Endothelial cell of umbilical vein (primary cell): ENCODE results near the gene NACA. TPM values are rescaled to one million over a fixed set of nuclear protein-coding genes. Genes with fewer than 3 reads are reported as not detected.

Source experiments
- BruUV-seq: library from RNA; stranded (reverse); fragments of 400-500 nt; replicated peaks from 2 replicates; lab custom pipeline; 2021; lab: Mats Ljungman, UMichigan
- CTCF ChIA-PET: fragments of 300-600, 350-600 bp; sonication (Branson Sonifier 250); formaldehyde crosslinking; loops from one replicate; lab custom pipeline; 2021; ENCODE audit warnings: antibody characterized with exemption, inconsistent platforms; lab: Charles Lee
- POLR2A ChIA-PET: fragments of 300-600, 350-600 bp; sonication (Branson Sonifier 250); formaldehyde crosslinking; loops from one replicate; lab custom pipeline; 2021; ENCODE audit warnings: antibody characterized with exemption, inconsistent platforms; lab: Charles Lee
- DNase-seq: peaks from one replicate; pipeline ENCODE4 v3.0.0-alpha.2; 2011; ENCODE audit warnings: low read depth, low spot score
- FAIRE-seq: peaks from 2 replicates; lab custom pipeline; 2011; peaks lifted over from hg19 to GRCh38; lab: Jason Lieb, UNC
- H2AFZ ChIP-seq: 2 replicates; pipeline ENCODE4 v1.6.0; 2012; ENCODE audit warnings: low read depth, low read length, control low read depth, inconsistent platforms
- H3K27ac ChIP-seq: 2 replicates; pipeline ENCODE4 v1.5.1; 2011; ENCODE audit warnings: low read depth, mild to moderate bottlenecking, control low read depth, low read length, moderate library complexity; ENCODE audit not compliant: insufficient read depth
- H3K27me3 ChIP-seq, 2 experiments: 2 replicates each; pipeline versions ENCODE4 v1.6.0 to v1.6.1; 2011; ENCODE audit warnings: low read length in 2 of 2, mixed read lengths in 1 of 2; ENCODE audit not compliant: control insufficient read depth in 2 of 2, insufficient read depth in 2 of 2
- H3K36me3 ChIP-seq, 2 experiments: 2 replicates in 1 of 2; 3 replicates in 1 of 2; pipeline ENCODE4 v1.5.1; 2011; ENCODE audit warnings: low read length in 2 of 2, mild to moderate bottlenecking in 1 of 2, moderate library complexity in 1 of 2; ENCODE audit not compliant: control insufficient read depth in 2 of 2, insufficient read depth in 2 of 2; ENCODE audit errors: extremely low read depth in 1 of 2
- H3K4me1 ChIP-seq: 3 replicates; pipeline ENCODE4 v1.5.1; 2011; ENCODE audit warnings: mild to moderate bottlenecking, low read length; ENCODE audit not compliant: control insufficient read depth, insufficient read depth; ENCODE audit errors: extremely low read depth
- H3K4me2 ChIP-seq: 2 replicates; pipeline ENCODE4 v1.6.1; 2011; ENCODE audit warnings: low read length, control low read depth, mixed read lengths; ENCODE audit not compliant: insufficient read depth
- H3K4me3 ChIP-seq, 3 experiments: fragments of 200-600 bp in 1 of 3; sonication (generic), shearing (Covaris generic) in 1 of 3; replicated peaks in 1 of 3; 2 replicates each; pipeline ENCODE4 v1.5.1; 2011 to 2016; ENCODE audit warnings: control low read depth in 3 of 3, low read length in 3 of 3, mild to moderate bottlenecking in 2 of 3, inconsistent platforms in 1 of 3, low read depth in 1 of 3, moderate library complexity in 1 of 3; ENCODE audit not compliant: insufficient read depth in 1 of 3
- H3K79me2 ChIP-seq: 2 replicates; pipeline ENCODE4 v1.6.0; 2012; ENCODE audit warnings: low read length, inconsistent platforms; ENCODE audit not compliant: control insufficient read depth, insufficient read depth
- H3K9ac ChIP-seq: replicated peaks from 2 replicates; pipeline ENCODE3; 2011; ENCODE audit warnings: low read length, control low read depth; ENCODE audit not compliant: insufficient read depth; ENCODE audit errors: extremely low read depth
- H3K9me1 ChIP-seq: replicated peaks from 3 replicates; pipeline ENCODE4 v1.6.0; 2011; ENCODE audit warnings: mild to moderate bottlenecking, low read length; ENCODE audit not compliant: control insufficient read depth, insufficient read depth; ENCODE audit errors: extremely low read depth
- H3K9me3 ChIP-seq: replicated peaks from 2 replicates; pipeline ENCODE4 v1.5.1; 2012; ENCODE audit warnings: low read length, inconsistent platforms; ENCODE audit not compliant: control insufficient read depth, insufficient read depth
- H4K20me1 ChIP-seq: replicated peaks from 2 replicates; pipeline ENCODE3; 2011; ENCODE audit warnings: mild to moderate bottlenecking, low read length; ENCODE audit not compliant: control insufficient read depth, insufficient read depth; ENCODE audit errors: extremely low read depth
- CTCF ChIP-seq, 2 donors: IDR thresholded peaks; 1 replicate in 1 of 2; 2 replicates in 1 of 2; pipeline ENCODE4 v1.5.1; 2011; ENCODE audit warnings: low read length in 2 of 2, mild to moderate bottlenecking in 2 of 2, moderate library complexity in 2 of 2, control low read depth in 1 of 2, inconsistent platforms in 1 of 2, low read depth in 1 of 2; ENCODE audit not compliant: insufficient read depth in 1 of 2; ENCODE audit errors: extremely low read depth in 1 of 2
- EZH2 ChIP-seq: IDR thresholded peaks from 2 replicates; pipeline ENCODE4 v1.6.1; 2012; ENCODE audit warnings: borderline replicate concordance, low read depth, mild to moderate bottlenecking, moderate library complexity, low read length, inconsistent platforms; ENCODE audit not compliant: severe bottlenecking
- FOS ChIP-seq: IDR thresholded peaks from 2 replicates; pipeline ENCODE4 v1.6.1; 2011; ENCODE audit warnings: mild to moderate bottlenecking, low read length, moderate library complexity, borderline replicate concordance; ENCODE audit not compliant: insufficient read depth
- GATA2 ChIP-seq: IDR thresholded peaks from 2 replicates; pipeline ENCODE4 v1.7.0; 2011; ENCODE audit warnings: low read depth, mild to moderate bottlenecking, moderate library complexity, mixed read lengths, low read length; ENCODE audit not compliant: insufficient read length, insufficient read depth
- JUN ChIP-seq: IDR thresholded peaks from 2 replicates; pipeline ENCODE4 v1.6.1; 2011; ENCODE audit warnings: borderline replicate concordance, low read depth; ENCODE audit not compliant: insufficient read length, insufficient read depth
- MAX ChIP-seq: IDR thresholded peaks from 2 replicates; pipeline ENCODE4 v1.6.1; 2011; ENCODE audit not compliant: insufficient read depth, insufficient read length
- MYC ChIP-seq: IDR thresholded peaks from one replicate; pipeline ENCODE4 v1.6.1; 2011; ENCODE audit warnings: mild to moderate bottlenecking, low read depth, low read length
- POLR2A ChIP-seq: IDR thresholded peaks from 2 replicates; pipeline ENCODE4 v1.6.1; 2012; ENCODE audit warnings: low read depth, mild to moderate bottlenecking, control low read depth, low read length
- POLR2AphosphoS5 ChIP-seq: IDR thresholded peaks from 2 replicates; pipeline ENCODE4 v1.6.1; 2012; ENCODE audit warnings: low read depth, mild to moderate bottlenecking, control low read depth, low read length, moderate library complexity; ENCODE audit not compliant: insufficient read depth
- dilution Hi-C: fragments of 300-500 bp; cut with MboI; formaldehyde crosslinking; loops from one replicate; pipeline ENCODE4 v1.15.0; 2019; ENCODE audit warnings: low sequenced_read_pairs; ENCODE audit not compliant: extremely low pct_ligation_motif_present
- intact Hi-C: fragments of 100-400 bp; cut with micrococcal nuclease; formaldehyde crosslinking; loops from one replicate; pipeline ENCODE4 v1.10.0; 2022
- polyA plus RNA-seq, 4 experiments: library from polyadenylated mRNA; depleted of rRNA in 3 of 4; stranded (reverse) in 3 of 4; unstranded in 1 of 4; fragments of >200 nt; gene quantifications; 2 replicates each; pipeline versions ENCODE4 v1.2.1 to v1.2.3, GENCODE V29; 2011 to 2012; ENCODE audit warnings: missing spikeins in 1 of 4
- total RNA-seq: library from RNA; stranded (reverse); gene quantifications from 2 replicates; pipeline ENCODE4 v1.2.3, GENCODE V29; 2021

The NACA gene
- total and polyA plus RNA-seq, 2 donors (not counting 3 experiments of a cell fraction or from before 2014, with no cell fraction given), result 260 to 892 TPM

- Histone ChIP-seq H3K9me3 (no peaks in the 10 kb centered on the region), H4K20me1 (peaks cover 7% of the 10 kb centered on the region), H3K4me2 (no peak overlapping the region), H3K27ac (no peak overlapping the region), H3K9ac (no peak overlapping the region), H3K9me1 (no peaks in the 10 kb centered on the region), H2AFZ (no peak overlapping the region), H3K36me3 (peaks cover 24 to 33% of the 10 kb centered on the region in 2 experiments), H3K4me1 (peaks cover 27% of the 10 kb centered on the region), H3K79me2 (peaks cover 82% of the 10 kb centered on the region), H3K4me3 (no peak overlapping the region), H3K27me3 (no peaks in the 10 kb centered on the region)
- FAIRE-seq (no peak), DNase-seq (no peak)
- dilution Hi-C loops, result no loop called here
- POLR2A ChIA-PET, result interaction anchor here (0.7 kb wide), 1 partner anchor 761 kb away, joined by 3 read pairs; no protein-coding TSS in a partner anchor
- CTCF ChIA-PET, result interaction anchor here (1.0 kb wide), 1 partner anchor 81 kb away, joined by 4 read pairs; no protein-coding TSS in a partner anchor
- intact Hi-C loops, result no loop called here
- no TSS peak for BruUV-seq
- TF ChIP-seq POLR2AphosphoS5 (no peak), MYC (no peak), FOS (no peak), POLR2A (no peak)
Observed at GRCh38 chr12:56718149-56718548, 7.0 kb downstream of the NACA start.

- Histone ChIP-seq H3K9ac (no peak overlapping the region), H3K9me3 (no peaks in the 10 kb centered on the region), H2AFZ (no peak overlapping the region), H4K20me1 (peaks cover 2% of the 10 kb centered on the region), H3K36me3 (peaks cover 34 to 37% of the 10 kb centered on the region in 2 experiments), H3K4me3 (no peak overlapping the region), H3K79me2 (peaks cover 72% of the 10 kb centered on the region), H3K27me3 (no peaks in the 10 kb centered on the region), H3K9me1 (no peaks in the 10 kb centered on the region), H3K4me2 (no peak overlapping the region), H3K27ac (no peak overlapping the region), H3K4me1 (peaks cover 19% of the 10 kb centered on the region)
- dilution Hi-C loops, result no loop called here
- TF ChIP-seq JUN (no peak), POLR2AphosphoS5 (no peak), MAX (no peak), FOS (no peak), CTCF (IDR thresholded peaks at IDR 0.05; ENCODE audit: extremely low read depth in 1 of 2, insufficient read depth in 1 of 2, low read depth in 1 of 2, low read length in 2 of 2) (no peak), POLR2A (no peak), MYC (no peak), EZH2 (no peak), GATA2 (no peak)
- ChIA-PET CTCF (interaction anchor here (0.7 to 1.0 kb wide), 2 partner anchors 8 to 19 kb away, joined by 3 read pairs; partner anchors contain the start of gene NACA), POLR2A (interaction anchor here (0.7 to 2.1 kb wide), 2 partner anchors 8 to 760 kb away, joined by 3 to 8 read pairs; partner anchors contain the start of gene NACA)
- BruUV-seq, result no TSS peak
- no peak for DNase-seq
- FAIRE-seq, result no peak
- intact Hi-C loops, result no loop called here
Observed at GRCh38 chr12:56716933-56717880, 7.9 kb downstream of the NACA start.
